Astrocyte (in vitro differentiated cells and primary cell): ENCODE measurements around the gene UTP11. TPM values are rescaled to one million over a fixed set of nuclear protein-coding genes. Genes with fewer than 3 reads are reported as not detected.

Experiments used
- DNase-seq: peaks from one replicate; pipeline ENCODE4 v3.0.0-alpha.2; 2010; ENCODE audit warnings: low read depth
- FAIRE-seq: peaks from 2 replicates; lab custom pipeline; 2011; peaks lifted over from hg19 to GRCh38; lab: Jason Lieb, UNC
- H2AFZ ChIP-seq: 2 replicates; pipeline ENCODE4 v1.6.0; 2012; ENCODE audit warnings: low read depth, low read length, inconsistent platforms
- H3K27ac ChIP-seq: 2 replicates; pipeline ENCODE4 v1.5.1; 2011; ENCODE audit warnings: low read depth, low read length, inconsistent platforms
- H3K27me3 ChIP-seq: 2 replicates; pipeline ENCODE4 v1.6.0; 2011; ENCODE audit warnings: low read length, inconsistent platforms; ENCODE audit not compliant: insufficient read depth
- H3K36me3 ChIP-seq: 2 replicates; pipeline ENCODE4 v1.5.1; 2011; ENCODE audit warnings: low read length, inconsistent platforms; ENCODE audit not compliant: insufficient read depth
- H3K4me1 ChIP-seq: 2 replicates; pipeline ENCODE4 v1.5.1; 2011; ENCODE audit warnings: low read length, inconsistent platforms; ENCODE audit not compliant: insufficient read depth
- H3K4me2 ChIP-seq: 2 replicates; pipeline ENCODE4 v1.6.0; 2012; ENCODE audit warnings: low read length, inconsistent platforms
- H3K4me3 ChIP-seq: 2 replicates; pipeline ENCODE4 v1.5.1; 2011; ENCODE audit warnings: low read depth, mild to moderate bottlenecking, low read length, inconsistent platforms; ENCODE audit not compliant: insufficient read depth
- H3K79me2 ChIP-seq: 2 replicates; pipeline ENCODE4 v1.6.0; 2012; ENCODE audit warnings: mild to moderate bottlenecking, low read length, inconsistent platforms; ENCODE audit not compliant: insufficient read depth
- H3K9ac ChIP-seq: 2 replicates; pipeline ENCODE4 v1.6.0; 2012; ENCODE audit warnings: mild to moderate bottlenecking, low read length, inconsistent platforms
- H3K9me3 ChIP-seq: 2 replicates; pipeline ENCODE4 v1.5.1; 2012; ENCODE audit warnings: low read depth, mild to moderate bottlenecking, low read length, inconsistent platforms; ENCODE audit not compliant: insufficient read depth
- H4K20me1 ChIP-seq: 2 replicates; pipeline ENCODE4 v1.6.0; 2012; ENCODE audit warnings: low read length, inconsistent platforms; ENCODE audit not compliant: insufficient read depth
- H3K27ac Mint-ChIP-seq: one replicate; pipeline ENCODE4 v1.8.0; 2021; ENCODE audit warnings: mild to moderate bottlenecking, mixed read lengths; ENCODE audit not compliant: unreplicated experiment
- H3K27me3 Mint-ChIP-seq: one replicate; pipeline ENCODE4 v1.8.0; 2021; ENCODE audit warnings: low read depth, mixed read lengths; ENCODE audit not compliant: unreplicated experiment
- H3K36me3 Mint-ChIP-seq: one replicate; pipeline ENCODE4 v1.8.0; 2021; ENCODE audit warnings: low read depth, mixed read lengths; ENCODE audit not compliant: unreplicated experiment
- H3K4me1 Mint-ChIP-seq: one replicate; pipeline ENCODE4 v1.8.0; 2021; ENCODE audit warnings: low read depth, mixed read lengths; ENCODE audit not compliant: unreplicated experiment
- H3K4me3 Mint-ChIP-seq: one replicate; pipeline ENCODE4 v1.8.0; 2021; ENCODE audit warnings: mild to moderate bottlenecking, moderate library complexity, mixed read lengths; ENCODE audit not compliant: unreplicated experiment
- H3K9me3 Mint-ChIP-seq: one replicate; pipeline ENCODE4 v1.8.0; 2021; ENCODE audit warnings: mild to moderate bottlenecking, mixed read lengths; ENCODE audit not compliant: unreplicated experiment
- CTCF ChIP-seq: IDR thresholded peaks from 2 replicates; pipeline ENCODE4 v1.5.1; 2011; ENCODE audit warnings: low read depth, mild to moderate bottlenecking, inconsistent platforms, low read length, moderate library complexity; ENCODE audit not compliant: insufficient read depth
- EZH2 ChIP-seq: IDR thresholded peaks from 2 replicates; pipeline ENCODE4 v1.6.1; 2012; ENCODE audit warnings: mild to moderate bottlenecking, low read length, inconsistent platforms; ENCODE audit not compliant: insufficient read depth
- total RNA-seq: library from RNA; stranded (reverse); gene quantifications from 2 replicates; pipeline ENCODE4 v1.2.1, GENCODE V29; 2021

The UTP11 gene
- total RNA-seq, 1 donor from 2014 or later = 42.6 TPM

GRCh38 chr1:37998913-37999429, 13.6 kb upstream of the UTP11 start:
- peaks cover 17% of the 10 kb centered on the region for H3K36me3 Mint-ChIP-seq
- peaks cover 70% of the 10 kb centered on the region for H3K4me1 ChIP-seq
- peak overlapping the region; percentile 83 for H3K9ac ChIP-seq

GRCh38 chr1:37999430-38000232, 12.9 kb upstream of the UTP11 start:
- H3K27ac ChIP-seq = peak overlapping the region; percentile 97
- Mint-ChIP-seq H3K27ac (peak overlapping the region; percentile 100), H3K4me1 (peaks cover 66% of the 10 kb centered on the region), H3K9me3 (no peaks in the 10 kb centered on the region), H3K4me3 (peak overlapping the region; percentile 82), H3K27me3 (no peaks in the 10 kb centered on the region), H3K36me3 (peaks cover 22% of the 10 kb centered on the region)
- H3K4me2 ChIP-seq = peak overlapping the region; percentile 80
- H2AFZ ChIP-seq = no peak overlapping the region
- H3K9me3 ChIP-seq = no peaks in the 10 kb centered on the region
- no peak for TF ChIP-seq EZH2
- TF ChIP-seq CTCF = no peak
- H3K27me3 ChIP-seq = no peaks in the 10 kb centered on the region
- H3K9ac ChIP-seq = peak overlapping the region; percentile 83
- FAIRE-seq = no peak
- peaks cover 25% of the 10 kb centered on the region for H4K20me1 ChIP-seq
- H3K4me1 ChIP-seq = peaks cover 73% of the 10 kb centered on the region
- peak overlapping the region; percentile 31 for H3K4me3 ChIP-seq
- peak; percentile 63 for DNase-seq
- peaks cover 21% of the 10 kb centered on the region for H3K36me3 ChIP-seq
- H3K79me2 ChIP-seq = peaks cover 79% of the 10 kb centered on the region

More at GRCh38 chr1:37998913-37999429, 13.6 kb upstream of the UTP11 start:
- Histone ChIP-seq H3K27me3 (no peaks in the 10 kb centered on the region), H2AFZ (no peak overlapping the region), H3K36me3 (peaks cover 21% of the 10 kb centered on the region), H3K79me2 (peaks cover 73% of the 10 kb centered on the region), H3K4me2 (peak overlapping the region; percentile 80), H3K9me3 (no peaks in the 10 kb centered on the region), H3K27ac (peak overlapping the region; percentile 97), H4K20me1 (peaks cover 18% of the 10 kb centered on the region), H3K4me3 (peak overlapping the region; percentile 27)
- Mint-ChIP-seq H3K9me3 (no peaks in the 10 kb centered on the region), H3K4me3 (peak overlapping the region; percentile 82), H3K27me3 (no peaks in the 10 kb centered on the region), H3K27ac (peak overlapping the region; percentile 100), H3K4me1 (peaks cover 66% of the 10 kb centered on the region)
- TF ChIP-seq EZH2 (no peak), CTCF (no peak)
- FAIRE-seq (no peak), DNase-seq (no peak)

GRCh38 chr1:38000233-38000528, 12.4 kb upstream of the UTP11 start:
- FAIRE-seq = no peak
- Histone ChIP-seq H3K9ac (peak overlapping the region; percentile 83), H4K20me1 (peaks cover 27% of the 10 kb centered on the region), H3K4me3 (peak overlapping the region; percentile 31), H3K4me1 (peaks cover 73% of the 10 kb centered on the region), H2AFZ (no peak overlapping the region), H3K79me2 (peaks cover 82% of the 10 kb centered on the region), H3K4me2 (peak overlapping the region; percentile 80), H3K27ac (peak overlapping the region; percentile 97), H3K36me3 (peaks cover 15% of the 10 kb centered on the region), H3K27me3 (no peaks in the 10 kb centered on the region), H3K9me3 (no peaks in the 10 kb centered on the region)
- no peak for DNase-seq
- Mint-ChIP-seq H3K27ac (peak overlapping the region; percentile 100), H3K27me3 (no peaks in the 10 kb centered on the region), H3K4me1 (peaks cover 62% of the 10 kb centered on the region), H3K4me3 (peak overlapping the region; percentile 82), H3K9me3 (no peaks in the 10 kb centered on the region), H3K36me3 (peaks cover 20% of the 10 kb centered on the region)
- TF ChIP-seq EZH2 = no peak
- TF ChIP-seq CTCF = no peak
